Caki2 (cell line): Measurements from ENCODE around the gene ITGB5. TPM values are rescaled to one million over a fixed set of nuclear protein-coding genes. Genes with fewer than 3 reads are reported as not detected.
A peak's percentile ranks its signal among the peaks of the same experiment; 100 is the strongest.
"Not testable (repeated sequence)": the region's sequence is repeated elsewhere in the genome, so short reads cannot be mapped to it uniquely, and the experiment has no call there.

Source experiments
- DNase-seq: peaks from one replicate; pipeline ENCODE4 v3.0.0-alpha.2; 2015; ENCODE audit warnings: low read depth
- in situ Hi-C: cut with HindIII; loops from 2 replicates; pipeline ENCODE4 v1.10.0; 2016; ENCODE audit warnings: low sequenced_read_pairs, low pct_unique_long_range_greater_than_20kb, mixed read lengths
- total RNA-seq: library from RNA; depleted of rRNA; stranded (reverse); fragments of >200 nt; shearing (Covaris generic); gene quantifications from 2 replicates; pipeline ENCODE4 v1.2.3, GENCODE V29; 2014; ENCODE audit warnings: low replicate concordance

The ITGB5 gene
- total RNA-seq, 1 experiment from 2014 or later, result 475 TPM

DNA sequence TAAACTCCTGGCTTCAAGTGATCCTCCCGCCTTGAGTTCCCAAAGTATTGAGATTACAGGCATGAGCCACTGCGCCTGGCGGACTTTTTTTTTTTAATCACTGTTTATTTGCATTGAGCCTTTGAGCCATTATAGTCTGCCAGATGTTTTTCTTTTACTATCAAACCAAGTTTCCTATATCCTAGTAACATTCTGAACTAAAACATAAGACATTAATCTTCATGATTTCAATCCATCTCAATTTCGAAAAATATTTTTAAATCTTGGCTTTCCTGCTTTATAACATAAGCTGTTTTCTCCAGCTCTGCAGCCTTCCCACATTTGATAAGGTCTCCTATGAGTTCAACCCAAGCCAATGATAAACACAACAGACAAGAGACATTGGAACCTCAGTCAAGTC lies 81.5 kb downstream of the ITGB5 start:
- no peak for DNase-seq
- in situ Hi-C loops, result no loop called here

GRCh38 chr3:124804875-124805274 lies 82.3 kb downstream of the ITGB5 start:
- in situ Hi-C loops, result no loop called here
- DNase-seq, result no peak

DNA sequence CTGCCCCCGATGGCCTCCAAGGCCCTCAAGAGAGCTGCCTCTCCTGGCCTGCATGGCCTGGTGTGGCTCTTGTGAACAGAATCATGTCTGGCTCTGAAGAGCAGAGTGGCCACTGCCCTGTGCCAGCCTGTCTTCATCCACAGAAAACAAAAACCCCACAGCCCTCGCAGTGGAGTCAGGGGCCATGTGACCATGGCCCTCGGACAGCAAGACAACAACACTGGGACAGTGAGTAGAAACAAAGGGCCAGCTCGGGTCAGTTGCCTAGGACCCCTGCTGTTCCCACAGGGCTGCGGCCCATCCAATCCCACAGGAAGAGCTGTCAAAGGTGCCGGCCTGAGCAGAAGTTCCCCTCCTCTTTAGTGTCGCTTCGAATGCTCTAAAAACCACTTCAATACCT lies 84.5 kb downstream of the ITGB5 start:
- no peak for DNase-seq
- in situ Hi-C loops, result no loop called here

- in situ Hi-C loops, result no loop called here
- no peak for DNase-seq
These were observed 85.0 kb downstream of the ITGB5 start for GRCh38 chr3:124802061-124802698.

GRCh38 chr3:124800511-124801258 lies 86.5 kb downstream of the ITGB5 start:
- no peak for DNase-seq
- in situ Hi-C loops, result no loop called here

- in situ Hi-C loops, result no loop called here
- DNase-seq, result no peak
These were observed 87.1 kb downstream of the ITGB5 start for GRCh38 chr3:124800076-124800475.

GRCh38 chr3:124799676-124800075 lies 87.5 kb downstream of the ITGB5 start:
- in situ Hi-C loops, result no loop called here
- no peak for DNase-seq

DNA sequence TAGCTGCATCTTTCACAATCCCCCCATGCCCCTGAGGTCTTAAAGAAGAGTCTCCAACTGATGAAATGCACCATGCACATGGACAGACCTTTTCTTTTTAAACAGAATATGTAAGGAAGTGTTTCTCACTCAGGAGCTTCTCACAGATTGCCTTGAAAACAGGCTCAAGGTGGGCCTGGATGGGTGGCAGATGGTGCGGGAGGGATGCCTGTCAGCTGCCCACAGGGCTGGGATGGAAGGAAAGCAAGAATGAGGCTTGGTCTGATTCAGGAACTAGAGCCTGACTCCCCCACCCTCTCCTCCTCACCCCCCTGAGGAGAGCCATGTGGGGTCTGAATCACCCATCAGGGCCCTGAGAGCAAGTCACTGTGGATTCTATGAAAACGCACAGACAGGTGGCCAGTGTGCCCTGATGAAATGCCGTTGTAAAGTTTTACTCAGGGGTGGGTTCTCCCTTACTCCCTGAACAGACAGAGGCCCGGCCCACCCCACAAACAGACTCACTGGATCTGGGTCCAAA lies 89.7 kb downstream of the ITGB5 start:
- in situ Hi-C loops, result no loop called here
- DNase-seq, result no peak

DNA sequence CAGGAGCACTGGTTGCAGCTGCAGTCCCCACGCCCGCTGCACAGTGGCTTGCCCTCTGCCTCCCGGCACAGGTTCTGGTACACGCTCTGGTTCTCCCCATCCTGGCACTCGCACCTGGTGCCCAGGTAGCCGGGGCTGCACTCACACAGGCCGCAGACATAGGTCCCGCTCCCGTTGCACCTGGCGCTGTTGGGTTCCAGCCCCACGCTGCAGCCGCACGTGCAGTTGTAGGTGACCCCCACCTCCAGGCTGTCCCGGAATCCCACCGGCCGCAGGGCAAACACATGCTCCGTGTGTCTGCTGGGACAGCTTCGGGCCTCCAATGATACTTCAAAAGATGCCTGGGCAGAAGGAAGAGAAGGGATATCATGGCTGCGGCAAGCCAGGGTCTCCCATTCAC lies 90.7 kb downstream of the ITGB5 start:
- no peak for DNase-seq

DNA sequence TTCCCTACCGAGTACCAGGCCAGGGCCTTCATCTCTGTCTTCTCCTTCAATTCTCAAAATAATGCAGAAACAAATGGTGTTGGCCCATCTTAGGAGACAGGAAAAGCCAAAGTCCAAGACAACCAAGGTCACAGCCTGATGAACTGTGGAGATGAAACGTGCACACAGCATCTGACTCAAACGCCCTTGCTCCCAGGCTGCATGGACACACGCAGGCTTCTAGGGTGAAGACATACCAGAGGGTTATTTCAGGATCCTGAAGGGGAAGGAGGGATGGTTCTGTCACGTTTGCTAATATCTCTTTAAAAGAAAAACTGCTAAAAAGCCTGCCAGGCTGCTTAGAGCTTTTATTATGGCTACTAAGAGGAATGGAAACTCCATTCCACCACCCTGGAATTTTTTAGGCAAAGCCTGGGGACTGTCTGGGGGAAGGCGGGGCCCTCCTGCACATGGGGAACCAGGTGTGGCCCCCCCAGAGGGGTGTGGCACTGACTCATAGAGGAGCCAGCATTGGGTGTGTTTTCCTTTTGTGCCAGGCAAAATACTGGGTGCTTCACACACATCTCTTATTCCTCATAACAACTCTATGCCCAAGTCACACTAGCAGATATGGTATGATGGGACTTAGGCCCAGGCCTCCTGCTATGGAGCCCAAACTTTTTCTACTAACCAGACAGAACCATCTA lies 94.0 kb downstream of the ITGB5 start:
- DNase-seq, result no peak
- in situ Hi-C loops, result no loop called here

More for the DNA sequence above, 90.7 kb downstream of the ITGB5 start:
- in situ Hi-C loops, result no loop called here

DNA sequence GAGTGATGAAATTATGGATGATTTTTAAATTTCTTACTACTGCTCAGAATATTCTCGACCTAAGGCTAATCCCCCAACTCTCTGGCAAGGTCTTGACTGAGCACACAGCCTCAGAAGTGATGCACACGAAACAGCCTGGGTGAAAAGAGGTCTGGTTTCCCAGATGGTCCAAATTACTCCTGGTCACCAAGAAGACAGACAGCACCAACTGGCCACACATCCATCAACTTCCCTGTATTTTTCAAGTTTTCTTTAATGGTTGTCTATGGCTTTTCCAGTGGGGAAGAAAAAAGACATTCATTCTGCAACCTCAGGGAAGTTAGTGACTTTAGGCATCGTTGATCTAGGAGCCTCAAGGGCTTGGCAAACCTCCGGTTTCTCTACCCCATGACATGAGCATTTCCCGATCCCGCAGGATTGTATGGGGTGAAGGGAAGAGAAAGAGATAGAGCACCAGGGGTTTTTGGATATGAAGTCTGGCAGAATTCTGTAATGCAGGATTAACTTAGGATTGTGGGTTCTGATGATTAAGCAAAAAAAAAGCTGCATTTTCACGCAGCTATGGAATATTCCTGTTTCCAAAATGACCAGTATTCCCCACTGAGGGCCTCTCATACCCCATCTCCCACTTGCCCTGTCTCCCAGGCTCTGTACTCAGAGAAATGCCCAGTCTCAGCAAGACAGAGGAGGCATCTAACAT lies 94.7 kb downstream of the ITGB5 start:
- in situ Hi-C loops, result no loop called here

DNA sequence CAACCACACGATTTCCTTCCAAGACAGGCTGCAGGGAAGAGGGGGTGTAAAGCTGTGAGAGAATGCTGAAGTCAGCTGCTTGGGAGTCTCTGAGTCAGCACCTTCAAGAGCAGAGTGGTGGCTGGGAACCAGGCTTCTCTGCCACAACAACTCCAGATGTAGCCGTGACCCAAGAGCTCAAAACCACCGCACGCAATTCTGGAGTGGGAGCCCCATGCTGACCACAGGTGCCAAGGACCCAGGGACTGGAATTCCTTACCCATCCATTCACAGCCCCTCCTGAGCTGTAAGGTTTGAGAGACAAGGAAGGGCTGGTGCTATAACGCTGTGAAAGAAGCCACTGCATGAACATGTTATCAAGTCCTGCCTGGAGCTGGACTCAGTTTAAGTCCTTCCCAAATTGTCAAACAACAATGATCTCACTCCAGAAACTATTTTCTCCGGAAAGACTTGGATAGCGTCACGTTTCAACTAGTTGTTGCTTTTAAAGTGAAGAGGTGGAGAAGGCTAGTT lies 95.5 kb downstream of the ITGB5 start:
- no peak for DNase-seq
- in situ Hi-C loops, result no loop called here

More for the DNA sequence above, 94.7 kb downstream of the ITGB5 start:
- no peak for DNase-seq

DNA sequence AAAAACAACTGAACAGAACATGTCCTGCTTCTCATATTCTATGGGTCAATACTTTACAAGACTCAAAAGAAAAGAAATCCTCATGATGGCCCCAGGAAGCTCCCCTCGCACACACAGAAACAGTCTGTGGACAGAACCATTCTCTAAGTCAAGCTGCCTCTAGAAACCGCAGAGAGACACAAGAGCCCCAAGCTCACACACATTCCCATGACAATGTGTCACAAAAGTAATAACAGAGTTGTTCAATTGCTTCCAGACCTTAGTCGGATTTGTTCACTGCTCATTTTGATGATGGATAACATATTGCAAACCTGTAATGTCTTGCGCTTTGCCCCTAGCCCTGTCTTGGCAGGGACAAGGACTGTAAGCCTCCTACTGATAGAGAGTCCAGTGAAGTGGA lies 96.0 kb downstream of the ITGB5 start:
- in situ Hi-C loops, result no loop called here
- DNase-seq, result no peak

GRCh38 chr3:124789103-124789502 lies 98.1 kb downstream of the ITGB5 start:
- DNase-seq, in situ Hi-C loops: not testable (repeated sequence)

DNA sequence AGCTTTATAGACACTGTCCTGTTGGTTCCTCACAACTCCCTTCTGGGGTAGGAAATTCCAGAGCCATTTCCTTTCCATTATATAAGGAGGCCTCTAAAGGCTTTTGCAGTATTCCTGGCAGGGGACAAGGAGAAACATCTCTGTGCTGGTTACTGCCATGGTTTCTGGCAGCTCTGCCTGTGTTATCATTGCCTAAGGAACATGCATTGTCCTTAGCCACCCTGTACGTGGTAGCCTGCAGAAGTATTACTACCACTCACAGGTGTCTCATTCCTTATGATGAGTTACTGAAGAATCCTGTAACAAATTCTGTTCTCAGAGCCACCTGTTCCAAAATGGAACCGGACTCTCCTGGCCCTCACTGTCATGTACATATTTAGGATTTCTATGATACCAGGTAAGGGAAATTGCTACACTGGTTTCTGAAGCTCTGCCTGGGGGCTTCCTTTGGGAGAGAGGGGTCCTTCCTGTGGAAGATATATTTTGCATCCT lies 98.9 kb downstream of the ITGB5 start:
- DNase-seq, result no peak
- in situ Hi-C loops, result no loop called here

- in situ Hi-C loops, result no loop called here
- no peak for DNase-seq
These were observed 99.5 kb downstream of the ITGB5 start for GRCh38 chr3:124787476-124788195.

GRCh38 chr3:124786511-124787241 lies 100.5 kb downstream of the ITGB5 start:
- peak; percentile 51 for DNase-seq

More at GRCh38 chr3:124786511-124787241, 100.5 kb downstream of the ITGB5 start:
- in situ Hi-C loops, result no loop called here
